Activated T-helper 2 cell treated with anti-CD3 and anti-CD28 coated beads, Interferon-gamma antibody, Interleukin-2, Interleukin-4, amounts not matched to agents 10 μg/mL and 5 μg/mL and 100 μg/mL, durations not matched to agents 14 hours and 24 hours and 36 hours (primary cell): ENCODE measurements around the gene CACNA2D1. TPM values are rescaled to one million over a fixed set of nuclear protein-coding genes. Genes with fewer than 3 reads are reported as not detected.

Source experiments
- DNase-seq: peaks from one replicate; pipeline ENCODE4 v3.0.0; 2021; ENCODE audit warnings: low spot score
- H3K27ac Mint-ChIP-seq: one replicate; pipeline ENCODE4 v1.8.0; 2021; ENCODE audit warnings: mixed read lengths
- H3K27me3 Mint-ChIP-seq: one replicate; pipeline ENCODE4 v1.8.0; 2021; ENCODE audit warnings: low read depth, mixed read lengths
- H3K36me3 Mint-ChIP-seq: one replicate; pipeline ENCODE4 v1.8.0; 2021; ENCODE audit warnings: low read depth, mixed read lengths
- H3K4me1 Mint-ChIP-seq: one replicate; pipeline ENCODE4 v1.8.0; 2021; ENCODE audit warnings: low read depth, mixed read lengths
- H3K4me3 Mint-ChIP-seq: one replicate; pipeline ENCODE4 v1.8.0; 2021; ENCODE audit warnings: low read depth, mild to moderate bottlenecking, moderate library complexity, mixed read lengths
- H3K9me3 Mint-ChIP-seq: one replicate; pipeline ENCODE4 v1.8.0; 2021; ENCODE audit warnings: mixed read lengths
- intact Hi-C: fragments of 100-400 bp; cut with micrococcal nuclease; formaldehyde crosslinking; loops from one replicate; pipeline ENCODE4 v1.15.1; 2023
- total RNA-seq: library from RNA; stranded (reverse); gene quantifications from 2 replicates; pipeline ENCODE4 v1.2.3, GENCODE V29; 2022

CACNA2D1 gene
- total RNA-seq, 1 donor from 2014 or later = not detected

- no peaks in the 10 kb centered on the region for H3K27me3 Mint-ChIP-seq
- H3K4me3 Mint-ChIP-seq = no peak overlapping the region
- peaks cover 9% of the 10 kb centered on the region for H3K9me3 Mint-ChIP-seq
- intact Hi-C loops = loop anchor here (10.0 kb wide), 1 partner anchor 62 kb away; no protein-coding TSS in a partner anchor
- no peak for DNase-seq
- H3K4me1 Mint-ChIP-seq = no peaks in the 10 kb centered on the region
- H3K36me3 Mint-ChIP-seq = no peaks in the 10 kb centered on the region
- no peak overlapping the region for H3K27ac Mint-ChIP-seq
Observed at GRCh38 chr7:82313269-82313668, 130.3 kb downstream of the CACNA2D1 start.

- H3K27ac Mint-ChIP-seq = no peak overlapping the region
- no peaks in the 10 kb centered on the region for H3K4me1 Mint-ChIP-seq
- H3K27me3 Mint-ChIP-seq = no peaks in the 10 kb centered on the region
- H3K9me3 Mint-ChIP-seq = peaks cover 13% of the 10 kb centered on the region
- H3K36me3 Mint-ChIP-seq = no peaks in the 10 kb centered on the region
- no peak overlapping the region for H3K4me3 Mint-ChIP-seq
- intact Hi-C loops = loop anchor here (10.0 kb wide), 1 partner anchor 62 kb away; no protein-coding TSS in a partner anchor
- no peak for DNase-seq
Observed at GRCh38 chr7:82312646-82313045, 130.9 kb downstream of the CACNA2D1 start.

- intact Hi-C loops = no loop called here
- no peak for DNase-seq
- peaks cover 16% of the 10 kb centered on the region for H3K9me3 Mint-ChIP-seq
- no peaks in the 10 kb centered on the region for H3K36me3 Mint-ChIP-seq
- no peak overlapping the region for H3K27ac Mint-ChIP-seq
- H3K4me3 Mint-ChIP-seq = no peak overlapping the region
- H3K4me1 Mint-ChIP-seq = no peaks in the 10 kb centered on the region
- H3K27me3 Mint-ChIP-seq = no peaks in the 10 kb centered on the region
Observed at GRCh38 chr7:82305347-82306005, 138.1 kb downstream of the CACNA2D1 start.

DNA sequence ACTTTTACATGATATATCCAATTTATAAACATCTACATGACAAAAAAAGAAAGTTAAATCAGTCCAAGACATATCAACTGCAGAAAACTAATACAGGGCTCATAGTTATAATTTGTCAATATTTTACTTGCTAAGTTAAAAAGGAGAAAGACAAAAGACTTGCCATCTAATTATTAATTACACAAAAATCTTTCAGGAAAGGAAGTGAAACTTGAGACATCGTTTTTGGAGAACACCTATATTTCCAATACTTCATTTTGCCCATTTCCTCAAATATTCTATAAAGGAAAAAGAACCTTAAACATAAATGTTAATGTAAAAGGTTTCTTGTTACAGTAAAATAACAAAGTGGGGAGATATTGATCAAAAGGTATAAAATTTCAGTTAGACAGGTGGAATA lies 148.7 kb downstream of the CACNA2D1 start:
- Mint-ChIP-seq H3K36me3 (no peaks in the 10 kb centered on the region), H3K27ac (no peak overlapping the region), H3K9me3 (peaks cover 5% of the 10 kb centered on the region), H3K27me3 (no peaks in the 10 kb centered on the region), H3K4me3 (no peak overlapping the region), H3K4me1 (no peaks in the 10 kb centered on the region)
- intact Hi-C loops = no loop called here
- no peak for DNase-seq

- Mint-ChIP-seq H3K9me3 (peaks cover 3% of the 10 kb centered on the region), H3K27me3 (no peaks in the 10 kb centered on the region), H3K4me3 (no peak overlapping the region), H3K27ac (no peak overlapping the region), H3K4me1 (no peaks in the 10 kb centered on the region), H3K36me3 (no peaks in the 10 kb centered on the region)
- intact Hi-C loops = no loop called here
- DNase-seq = no peak
Observed at GRCh38 chr7:82294382-82294784, 149.2 kb downstream of the CACNA2D1 start.

DNA sequence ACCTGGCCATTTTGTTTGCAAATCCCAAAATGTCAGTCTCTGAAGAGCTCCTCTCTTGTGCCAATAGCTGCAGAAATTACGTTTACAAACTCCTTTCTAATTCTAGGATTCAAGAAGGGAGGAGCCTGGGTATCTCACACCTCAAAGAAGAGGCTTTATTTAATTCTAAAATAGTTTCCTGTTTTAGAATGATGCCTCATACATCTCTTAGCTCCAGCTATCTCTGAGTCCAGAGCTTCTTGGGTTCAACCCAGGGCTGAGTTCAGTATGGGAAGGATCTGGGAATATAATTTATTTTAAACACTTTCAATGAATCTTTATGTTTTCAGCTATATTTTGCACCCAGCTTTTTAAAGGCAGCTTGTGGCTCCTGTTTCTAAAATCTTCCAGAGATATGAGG lies 150.1 kb downstream of the CACNA2D1 start:
- DNase-seq = no peak
- H3K27me3 Mint-ChIP-seq = no peaks in the 10 kb centered on the region
- no peak overlapping the region for H3K4me3 Mint-ChIP-seq
- no peaks in the 10 kb centered on the region for H3K4me1 Mint-ChIP-seq
- no peak overlapping the region for H3K27ac Mint-ChIP-seq
- H3K36me3 Mint-ChIP-seq = no peaks in the 10 kb centered on the region
- H3K9me3 Mint-ChIP-seq = peaks cover 3% of the 10 kb centered on the region
- intact Hi-C loops = no loop called here

DNA sequence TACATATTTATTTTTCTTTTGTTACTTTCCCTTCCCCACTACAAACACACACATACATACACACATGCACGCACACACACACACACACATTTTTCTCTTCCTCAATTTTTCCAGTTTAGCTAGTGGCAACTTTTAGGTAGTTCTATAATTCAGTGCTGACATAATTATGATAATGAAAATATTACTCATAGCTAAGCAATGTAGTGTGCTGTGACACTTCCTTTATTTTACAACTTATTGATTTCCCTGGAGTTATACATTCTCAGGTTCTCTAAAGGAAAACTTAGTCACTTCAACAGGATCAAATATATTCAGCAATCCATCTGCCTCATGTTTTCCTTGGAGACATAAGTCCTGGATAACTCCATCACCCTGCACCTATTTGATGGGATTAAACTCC lies 151.6 kb downstream of the CACNA2D1 start:
- peaks cover 3% of the 10 kb centered on the region for H3K9me3 Mint-ChIP-seq
- H3K27ac Mint-ChIP-seq = no peak overlapping the region
- H3K4me3 Mint-ChIP-seq = no peak overlapping the region
- intact Hi-C loops = no loop called here
- H3K4me1 Mint-ChIP-seq = no peaks in the 10 kb centered on the region
- H3K36me3 Mint-ChIP-seq = no peaks in the 10 kb centered on the region
- DNase-seq = no peak
- no peaks in the 10 kb centered on the region for H3K27me3 Mint-ChIP-seq

GRCh38 chr7:82289889-82290288 lies 153.7 kb downstream of the CACNA2D1 start:
- no peak overlapping the region for H3K27ac Mint-ChIP-seq
- no peak overlapping the region for H3K4me3 Mint-ChIP-seq
- H3K27me3 Mint-ChIP-seq = no peaks in the 10 kb centered on the region
- intact Hi-C loops = no loop called here
- no peaks in the 10 kb centered on the region for H3K4me1 Mint-ChIP-seq
- H3K36me3 Mint-ChIP-seq = no peaks in the 10 kb centered on the region
- DNase-seq = no peak
- peaks cover 5% of the 10 kb centered on the region for H3K9me3 Mint-ChIP-seq

DNA sequence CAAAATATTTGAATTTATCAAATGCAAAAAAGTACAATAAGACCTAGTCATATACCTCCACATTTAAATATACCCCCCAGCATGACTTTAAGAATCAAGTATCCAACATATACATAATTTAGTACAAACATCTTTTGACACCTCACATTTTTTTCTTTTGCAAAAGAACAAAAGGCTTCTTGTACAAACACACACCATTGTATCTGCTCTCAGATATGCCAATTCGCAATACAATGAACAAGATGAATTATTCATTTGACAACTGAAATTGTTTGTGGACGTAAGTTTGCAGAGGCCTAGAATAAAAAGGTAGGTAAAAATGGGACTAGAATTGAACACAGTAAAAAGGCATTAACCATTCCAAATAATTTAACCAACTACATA lies 154.4 kb downstream of the CACNA2D1 start:
- peaks cover 4% of the 10 kb centered on the region for H3K9me3 Mint-ChIP-seq
- no peak overlapping the region for H3K27ac Mint-ChIP-seq
- DNase-seq = no peak
- intact Hi-C loops = no loop called here
- H3K4me1 Mint-ChIP-seq = no peaks in the 10 kb centered on the region
- no peaks in the 10 kb centered on the region for H3K36me3 Mint-ChIP-seq
- no peaks in the 10 kb centered on the region for H3K27me3 Mint-ChIP-seq
- H3K4me3 Mint-ChIP-seq = no peak overlapping the region

DNA sequence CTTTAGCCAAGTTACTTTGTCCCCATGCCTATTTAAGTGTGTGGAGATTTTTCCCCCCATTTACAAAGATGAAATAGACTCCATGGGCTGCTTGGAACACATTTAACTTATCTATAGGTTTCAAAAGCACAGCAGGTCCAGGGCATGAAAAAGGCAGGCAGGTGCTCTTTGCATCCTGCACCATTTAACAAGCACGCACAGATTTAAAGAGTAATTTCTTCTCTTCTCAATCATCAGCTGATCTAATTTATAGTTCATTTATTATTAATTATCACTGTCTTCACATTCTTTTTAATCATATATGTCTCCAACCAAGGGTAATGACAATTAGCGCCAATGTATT lies 156.8 kb downstream of the CACNA2D1 start:
- Mint-ChIP-seq H3K4me1 (no peaks in the 10 kb centered on the region), H3K4me3 (no peak overlapping the region), H3K36me3 (no peaks in the 10 kb centered on the region), H3K27me3 (no peaks in the 10 kb centered on the region), H3K27ac (no peak overlapping the region), H3K9me3 (peaks cover 4% of the 10 kb centered on the region)
- no peak for DNase-seq
- intact Hi-C loops = no loop called here

DNA sequence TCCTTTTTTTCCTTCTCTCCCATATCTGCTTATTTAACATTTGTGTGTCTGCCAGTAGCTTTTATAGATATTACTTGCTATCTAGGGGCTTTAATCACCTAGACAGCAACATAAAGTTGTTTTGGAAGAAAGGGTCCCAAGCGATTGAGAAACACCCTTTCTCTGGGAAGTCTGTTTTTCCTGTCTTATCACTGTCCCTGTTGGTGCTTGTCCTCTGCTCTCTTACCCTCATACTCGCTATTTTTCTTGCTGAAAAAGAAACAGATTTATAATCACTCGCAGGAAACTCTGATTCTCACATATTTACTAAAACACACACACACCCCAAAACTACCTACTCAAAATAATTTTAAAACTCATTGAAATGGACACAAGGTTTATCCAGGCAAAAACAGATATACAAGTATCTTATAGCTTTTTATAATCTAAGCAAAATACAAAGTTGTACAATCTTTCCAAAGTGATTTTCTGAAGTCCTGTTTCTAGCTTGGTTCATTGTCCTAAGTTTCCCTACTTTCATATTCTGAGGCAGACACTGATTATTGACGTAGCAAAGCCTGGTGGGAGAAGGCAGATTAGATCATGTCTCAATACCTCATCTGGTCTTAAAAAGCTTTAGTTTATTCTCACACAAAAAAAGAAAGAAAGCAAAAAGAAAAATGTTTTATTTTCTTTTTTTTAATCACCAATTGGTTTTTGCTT lies 157.3 kb downstream of the CACNA2D1 start:
- Mint-ChIP-seq H3K4me1 (no peaks in the 10 kb centered on the region), H3K4me3 (no peak overlapping the region), H3K36me3 (no peaks in the 10 kb centered on the region), H3K27me3 (no peaks in the 10 kb centered on the region), H3K27ac (no peak overlapping the region), H3K9me3 (peaks cover 4% of the 10 kb centered on the region)
- intact Hi-C loops = no loop called here
- DNase-seq = no peak

GRCh38 chr7:82284936-82285519 lies 158.5 kb downstream of the CACNA2D1 start:
- no peak for DNase-seq
- Mint-ChIP-seq H3K4me1 (no peaks in the 10 kb centered on the region), H3K36me3 (no peaks in the 10 kb centered on the region)

GRCh38 chr7:82275342-82275741 lies 168.2 kb downstream of the CACNA2D1 start:
- Mint-ChIP-seq H3K4me1 (no peaks in the 10 kb centered on the region), H3K9me3 (peaks cover 5% of the 10 kb centered on the region), H3K4me3 (no peak overlapping the region), H3K36me3 (no peaks in the 10 kb centered on the region), H3K27me3 (no peaks in the 10 kb centered on the region), H3K27ac (no peak overlapping the region)
- intact Hi-C loops = no loop called here
- DNase-seq = no peak

More at GRCh38 chr7:82284936-82285519, 158.5 kb downstream of the CACNA2D1 start:
- Mint-ChIP-seq H3K27me3 (no peaks in the 10 kb centered on the region), H3K9me3 (peaks cover 4% of the 10 kb centered on the region), H3K27ac (no peak overlapping the region), H3K4me3 (no peak overlapping the region)
- intact Hi-C loops = no loop called here
